ENCODE results near the gene ZNF394.
"Not testable (repeated sequence)": the region's sequence is repeated elsewhere in the genome, so short reads cannot be mapped to it uniquely, and the experiment has no call there.

Gene ZNF394

DNA sequence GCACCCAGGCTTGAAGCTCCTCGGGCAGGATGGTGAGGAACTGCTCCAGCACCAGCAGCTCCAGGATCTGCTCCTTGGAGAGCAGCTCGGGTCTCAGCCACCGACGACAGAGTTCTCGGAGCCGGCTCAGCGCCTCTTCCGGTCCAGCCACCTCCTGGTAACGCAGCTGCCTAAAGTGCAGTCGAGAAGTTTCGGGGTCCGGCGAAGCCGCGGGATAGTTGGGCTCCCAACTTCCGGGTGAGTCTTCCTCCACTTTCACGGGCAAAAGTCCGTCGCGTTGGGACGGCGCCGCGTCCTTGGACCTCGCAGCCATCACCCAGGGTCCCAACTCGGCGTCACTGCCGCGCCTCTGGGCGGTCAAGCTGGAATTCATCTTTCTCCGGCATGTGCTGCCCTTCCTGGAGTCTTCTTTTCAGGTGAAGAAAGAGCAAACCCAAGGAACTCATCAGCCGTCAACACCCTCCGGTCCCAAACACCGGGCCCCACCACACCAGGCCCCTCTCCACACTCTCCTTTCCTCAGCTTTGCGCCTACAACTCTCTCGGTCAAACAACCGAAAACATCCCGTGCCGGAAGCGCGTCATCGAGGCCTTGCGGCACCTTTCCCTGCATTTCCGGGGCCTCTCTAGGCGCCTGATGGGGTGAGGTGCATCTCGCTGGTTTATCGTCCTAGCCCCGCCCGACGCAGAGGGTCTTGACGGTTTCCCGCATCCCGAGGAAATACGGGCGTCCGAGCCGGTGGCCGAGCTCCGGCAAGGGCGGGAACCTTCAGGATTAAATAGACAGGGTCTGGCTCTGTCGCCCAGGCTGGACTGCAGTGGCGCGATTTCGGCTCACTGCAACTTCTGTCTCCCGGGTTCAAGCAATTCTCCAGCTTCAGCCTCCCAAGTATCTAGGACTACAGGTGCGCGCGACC lies at the start of gene ZNF394:
Gene ZNF394, minus strand, starts transcription at position 561 of the 916 bp plus-strand sequence. Its CDS starts 188 bp downstream, at position 373.
- peak; percentile 66 for DNase-seq (ENCODE audit: low read depth)

- not testable (repeated sequence) for DNase-seq (ENCODE audit: low read depth)
These were observed 49.5 kb upstream of the ZNF394 start for GRCh38 chr7:99549545-99549944.

DNA sequence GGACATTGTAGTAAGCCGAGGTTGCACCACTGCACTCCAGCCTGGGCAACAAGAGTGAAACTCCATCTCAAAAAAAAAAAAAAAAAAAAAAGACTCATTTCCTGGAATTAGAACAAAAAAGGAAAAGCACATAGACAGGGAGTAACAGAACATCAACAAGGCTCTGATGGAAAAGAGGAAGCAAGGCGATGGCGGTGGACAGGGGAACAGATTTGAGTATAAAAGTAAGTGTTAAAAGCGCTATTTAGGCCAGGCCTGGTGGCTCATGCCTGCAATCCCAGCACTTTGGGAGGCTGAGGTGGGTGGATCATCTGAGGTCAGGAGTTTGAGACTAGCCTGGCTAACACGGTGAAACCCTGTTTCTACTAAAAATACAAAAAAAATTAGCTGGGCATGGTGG lies 45.2 kb upstream of the ZNF394 start:
- not testable (repeated sequence) for DNase-seq (ENCODE audit: low read depth)

DNA sequence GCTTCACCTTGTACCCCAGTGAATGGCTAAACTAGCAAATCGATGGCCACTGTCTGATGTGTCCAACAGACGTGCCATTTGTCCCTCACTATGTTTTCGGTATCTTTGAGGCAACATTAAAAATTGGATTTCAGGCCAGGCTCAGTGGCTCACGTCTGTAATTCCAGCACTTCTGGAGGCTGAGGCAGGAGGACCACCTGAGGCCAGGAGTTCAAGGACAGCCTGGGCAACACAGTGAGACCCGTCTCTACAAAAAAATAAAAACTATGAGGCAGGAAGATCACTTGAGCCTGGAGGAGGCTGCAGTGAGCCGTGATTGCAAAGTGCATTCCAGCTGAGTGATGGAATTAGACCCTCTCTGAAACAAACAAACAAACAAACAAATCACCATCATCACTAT lies 43.8 kb upstream of the ZNF394 start:
- no peak for DNase-seq (ENCODE audit: low read depth)

- no peak for DNase-seq (ENCODE audit: low read depth)
These were observed 43.1 kb upstream of the ZNF394 start for GRCh38 chr7:99543081-99543671.

DNA sequence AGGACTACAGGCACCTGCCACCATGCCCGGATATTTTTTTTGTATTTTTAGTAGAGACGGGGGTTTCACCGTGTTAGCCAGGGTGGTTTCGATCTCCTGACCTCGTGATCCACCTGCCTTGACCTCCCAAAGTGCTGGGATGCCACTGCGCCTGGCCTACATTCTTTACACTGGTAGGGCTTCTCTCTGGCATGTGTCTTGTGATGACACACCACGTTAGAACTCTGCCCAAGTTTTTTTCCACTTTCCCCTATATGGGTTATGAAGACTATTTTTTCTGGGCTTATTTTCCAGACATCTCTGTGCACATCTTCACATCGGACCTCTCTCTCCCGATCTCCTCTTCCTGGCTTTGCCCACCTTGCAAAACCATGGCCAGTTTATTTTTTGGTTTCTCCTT lies 41.1 kb upstream of the ZNF394 start:
- no peak for DNase-seq (ENCODE audit: low read depth)

GRCh38 chr7:99540542-99540941 lies 40.5 kb upstream of the ZNF394 start:
- no peak for DNase-seq (ENCODE audit: low read depth)

DNA sequence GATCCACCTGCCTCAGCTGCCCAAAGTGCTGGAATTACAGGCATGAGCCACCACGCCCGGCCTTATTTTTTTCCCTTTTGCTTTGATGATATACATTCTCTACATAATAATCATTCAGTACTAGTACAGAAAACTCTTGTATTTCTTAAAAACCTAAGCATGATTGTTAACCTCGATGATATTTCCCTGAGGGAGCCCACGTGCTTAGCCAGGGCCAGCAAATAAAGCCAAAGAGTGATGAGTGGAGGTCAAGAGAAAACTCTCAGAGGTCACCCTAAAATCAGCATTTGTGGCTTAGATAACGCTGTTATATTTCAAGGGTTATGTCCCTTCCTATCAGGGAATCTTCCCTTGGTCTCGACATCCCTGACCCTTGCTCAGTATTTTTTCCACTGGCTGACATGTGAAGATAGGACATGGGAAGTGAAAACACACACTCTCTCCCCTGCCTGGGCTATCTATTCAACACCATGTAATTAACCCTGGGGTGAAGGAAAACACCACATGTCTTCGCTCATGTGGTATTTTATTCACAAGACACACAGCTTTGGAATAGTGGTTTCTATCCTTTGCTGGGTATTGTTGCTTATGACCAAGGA lies 39.2 kb upstream of the ZNF394 start:
- no peak for DNase-seq (ENCODE audit: low read depth)

- no peak for DNase-seq (ENCODE audit: low read depth)
These were observed 35.6 kb upstream of the ZNF394 start for GRCh38 chr7:99535667-99536066.

GRCh38 chr7:99531354-99531765 lies 31.3 kb upstream of the ZNF394 start:
- no peak for DNase-seq (ENCODE audit: low read depth)

DNA sequence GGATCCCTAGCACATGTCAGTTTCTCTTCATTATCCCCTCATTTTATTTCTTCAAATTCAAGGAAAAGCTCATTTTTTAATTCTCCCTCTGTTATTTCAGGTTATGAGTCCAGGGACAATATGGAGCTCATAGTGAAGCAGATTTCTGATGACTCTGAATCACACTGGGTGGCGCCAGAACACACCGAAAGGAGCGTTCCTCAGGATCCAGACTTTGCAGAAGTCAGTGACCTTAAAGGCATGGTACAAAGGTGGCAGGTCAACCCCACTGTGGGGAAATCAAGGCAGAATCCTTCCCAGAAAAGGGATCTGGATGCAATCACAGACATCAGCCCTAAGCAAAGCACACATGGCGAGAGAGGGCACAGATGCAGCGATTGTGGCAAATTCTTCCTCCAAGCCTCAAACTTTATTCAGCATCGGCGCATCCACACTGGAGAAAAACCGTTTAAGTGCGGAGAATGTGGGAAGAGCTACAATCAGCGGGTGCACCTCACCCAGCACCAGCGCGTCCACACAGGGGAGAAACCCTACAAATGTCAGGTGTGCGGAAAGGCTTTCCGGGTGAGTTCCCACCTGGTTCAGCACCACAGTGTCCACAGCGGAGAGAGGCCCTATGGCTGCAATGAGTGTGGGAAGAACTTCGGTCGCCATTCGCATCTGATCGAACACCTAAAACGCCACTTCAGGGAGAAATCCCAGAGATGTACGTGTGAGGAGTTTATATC lies 25.8 kb upstream of the ZNF394 start:
- no peak for DNase-seq (ENCODE audit: low read depth)

- no peak for DNase-seq (ENCODE audit: low read depth)
These were observed 21.3 kb upstream of the ZNF394 start for GRCh38 chr7:99521399-99521798.

DNA sequence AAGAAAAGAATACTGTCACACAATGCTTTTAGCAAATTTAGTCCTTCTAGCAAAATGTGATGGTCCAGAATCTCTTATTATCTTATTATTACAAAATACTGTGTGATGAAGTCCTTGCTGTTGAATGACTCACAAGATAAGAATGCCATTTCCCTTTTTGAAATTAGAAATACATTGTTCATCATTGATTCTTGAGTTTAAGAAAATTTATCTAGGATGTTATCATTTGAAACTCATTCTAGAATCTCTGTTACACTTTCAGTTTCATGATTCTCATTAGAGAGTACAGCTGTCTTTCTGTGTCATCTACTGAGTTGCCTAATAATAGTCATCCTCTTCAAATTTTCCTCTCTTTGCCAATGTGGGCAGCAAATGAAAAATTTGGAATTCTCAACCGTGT lies 14.0 kb upstream of the ZNF394 start:
- DNase-seq (ENCODE audit: low read depth): no peak

DNA sequence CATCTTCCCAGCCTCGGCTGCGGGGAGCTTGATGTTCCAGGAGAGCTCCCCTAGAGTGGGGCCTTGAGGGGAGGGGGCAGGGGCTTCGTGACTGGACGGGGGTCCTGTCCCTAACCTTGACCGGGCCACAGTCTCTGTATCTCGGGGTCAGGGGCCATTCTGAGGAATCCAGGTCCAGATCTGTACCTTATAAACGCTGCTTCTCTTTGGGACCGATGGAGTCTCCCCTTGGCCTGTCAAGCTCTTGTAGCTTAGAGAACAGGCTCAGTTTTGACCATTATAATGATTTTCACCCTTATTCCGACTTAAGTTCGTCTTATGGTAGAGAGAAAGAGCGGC lies 5.2 kb upstream of the ZNF394 start:
- no peak for DNase-seq (ENCODE audit: low read depth)

DNA sequence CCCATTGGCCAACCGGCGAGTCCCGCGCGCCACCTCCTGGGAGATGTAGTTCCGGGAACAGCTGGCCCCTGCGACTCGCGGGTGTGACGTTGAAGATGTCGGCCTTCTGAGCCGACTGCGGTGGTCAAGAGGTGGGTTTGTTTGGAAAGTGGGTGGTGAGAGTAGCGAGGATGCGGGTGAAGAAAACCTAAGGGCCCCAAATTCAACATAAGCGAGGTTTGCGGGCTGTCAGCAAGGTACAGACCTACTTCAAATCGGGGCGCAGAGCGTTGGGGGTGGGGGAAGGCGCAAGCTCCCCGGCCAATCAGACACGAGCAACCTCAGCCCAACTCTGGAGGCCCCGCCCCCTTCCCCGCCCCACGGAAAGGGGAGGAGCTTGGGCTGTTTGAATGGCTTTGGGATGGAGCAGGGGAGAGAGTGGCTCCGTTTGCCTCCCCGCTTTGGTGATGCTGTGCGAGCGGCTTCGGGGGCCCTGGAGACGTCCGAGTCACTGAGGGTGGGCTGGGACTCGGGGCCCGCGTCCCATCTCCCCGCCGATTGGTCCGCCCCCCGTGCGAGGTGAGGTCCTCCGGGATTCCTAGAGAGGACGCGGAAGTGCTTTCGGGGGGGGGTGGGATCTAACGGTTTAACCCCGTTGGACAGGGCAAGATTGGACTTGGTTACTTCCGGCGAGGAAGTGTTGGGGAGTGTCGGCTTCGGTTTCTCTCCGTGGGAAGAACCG lies 4.7 kb upstream of the ZNF394 start, which contains the start of gene ZKSCAN5:
Gene ZKSCAN5, plus strand, starts transcription at position 60 of the 721 bp plus-strand sequence. CDS start 1,383 bp downstream, outside the sequence.
- DNase-seq (ENCODE audit: low read depth): peak; percentile 93

DNA sequence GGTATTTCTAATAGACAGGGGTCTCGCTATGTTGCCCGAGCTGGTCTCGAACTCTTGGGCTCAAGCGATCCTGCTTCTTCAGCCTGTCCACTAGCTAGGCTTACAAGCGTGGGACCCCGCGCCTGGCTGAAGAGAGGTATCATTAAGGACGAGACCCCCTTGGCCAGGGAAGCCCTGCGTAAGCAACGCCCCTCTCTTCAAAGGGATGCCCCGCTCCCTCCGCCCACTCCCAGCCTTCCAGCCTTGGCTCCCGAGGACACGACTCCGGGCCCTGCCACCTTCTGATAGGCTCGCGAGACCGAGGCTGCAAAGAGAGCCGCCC lies 4.2 kb upstream of the ZNF394 start:
- DNase-seq (ENCODE audit: low read depth): no peak

- DNase-seq (ENCODE audit: low read depth): not testable (repeated sequence)
These were observed 1.2 kb upstream of the ZNF394 start for GRCh38 chr7:99501236-99501635.

- no peak for DNase-seq (ENCODE audit: low read depth)
These were observed 542 bp upstream of the ZNF394 start for GRCh38 chr7:99500637-99501009.

DNA sequence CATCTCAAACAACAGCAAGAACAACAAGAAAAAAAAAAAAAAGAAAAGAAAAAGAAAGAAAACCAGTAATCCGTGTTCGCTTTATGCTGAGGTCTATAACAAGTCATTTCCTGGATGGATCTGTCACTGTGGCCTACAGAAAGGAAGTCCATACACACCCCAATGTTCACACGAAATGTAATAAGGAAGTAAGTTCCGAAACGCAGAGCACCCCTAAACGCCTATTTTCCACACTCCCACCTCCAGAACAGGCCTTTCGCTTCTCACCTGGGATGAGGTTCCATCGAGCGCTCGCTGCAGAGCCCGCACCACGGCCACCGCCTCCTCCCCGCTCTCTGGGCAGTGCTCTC lies 735 bp downstream of the ZNF394 start:
- no peak for DNase-seq (ENCODE audit: low read depth)

- no peak for DNase-seq (ENCODE audit: low read depth)
These were observed 1.5 kb downstream of the ZNF394 start for GRCh38 chr7:99498546-99498944.

DNA sequence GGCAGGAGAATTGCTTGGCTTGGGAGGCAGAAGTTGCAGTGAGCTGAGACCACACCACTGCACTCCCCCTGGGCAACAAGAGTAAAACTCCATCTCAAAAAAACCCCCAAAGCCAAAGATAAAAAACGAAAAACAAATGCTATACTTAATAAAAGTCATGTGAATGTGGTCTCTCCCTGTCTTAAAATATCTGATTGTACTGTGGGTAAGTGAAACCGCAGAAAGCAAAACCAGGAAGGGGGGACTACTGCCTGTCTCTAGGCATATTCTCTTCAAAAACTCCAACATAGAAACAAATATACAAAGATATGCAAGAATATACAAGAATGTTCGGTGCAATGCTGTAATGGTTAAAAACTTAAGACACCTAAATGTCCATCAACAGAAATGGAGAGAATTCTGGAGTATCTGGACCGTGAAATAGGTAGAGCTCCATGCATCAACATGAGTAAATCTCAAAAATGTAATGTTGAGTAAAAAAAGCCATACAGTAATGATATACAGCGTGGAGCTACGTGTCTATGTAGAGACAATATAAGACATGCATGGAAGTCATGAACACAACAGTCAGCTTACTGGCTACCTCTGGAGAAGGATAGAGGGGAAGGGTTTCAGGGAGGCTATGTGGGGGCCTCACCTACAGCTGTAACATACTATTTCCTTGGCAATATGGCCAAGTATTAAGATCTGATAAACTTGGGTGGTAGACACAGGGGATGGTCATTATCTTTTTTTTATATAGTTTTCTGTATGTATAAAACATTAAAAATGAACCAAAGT lies 2.1 kb downstream of the ZNF394 start:
- no peak for DNase-seq (ENCODE audit: low read depth)

All from stimulated activated CD8-positive, alpha-beta memory T cell treated with anti-CD3 and anti-CD28 coated beads, Interleukin-15, amount 100 ng/mL, for 24 hours (primary cell).